Fibroblast of skin of abdomen (primary cell): ENCODE measurements around the gene CLTC. TPM values are rescaled to one million over a fixed set of nuclear protein-coding genes. Genes with fewer than 3 reads are reported as not detected.
A peak's percentile ranks its signal among the peaks of the same experiment; 100 is the strongest.
"Not testable (repeated sequence)": the region's sequence is repeated elsewhere in the genome, so short reads cannot be mapped to it uniquely, and the experiment has no call there.

Source experiments
- DNase-seq: peaks from one replicate; pipeline ENCODE4 v3.0.0-alpha.2; 2013
- polyA plus RNA-seq, 2 experiments: library from polyadenylated mRNA; unstranded; fragments of 120-200 nt; gene quantifications; one replicate each; pipeline ENCODE4 v1.2.1, GENCODE V29; 2013; ENCODE audit not compliant: insufficient read length in 2 of 2

CLTC gene
- 242 TPM for polyA plus RNA-seq (2013, experiment 1 of 2; ENCODE audit: insufficient read length)
- 231 TPM for polyA plus RNA-seq (2013, experiment 2 of 2; ENCODE audit: insufficient read length)

- DNase-seq = peak; percentile 99
Observed at GRCh38 chr17:59619298-59620063, at the start of gene CLTC. Gene CLTC (plus strand): TSS chr17:59619895. CDS start chr17:59620132, 237 bp downstream.

GRCh38 chr17:59572301-59572924, 47.3 kb upstream of the CLTC start:
- peak; percentile 21 for DNase-seq

- DNase-seq = not testable (repeated sequence)
Observed at GRCh38 chr17:59584168-59584567, 35.5 kb upstream of the CLTC start.

GRCh38 chr17:59600169-59600568, 19.5 kb upstream of the CLTC start:
- DNase-seq = no peak

- DNase-seq = no peak
Observed at GRCh38 chr17:59601130-59601529, 18.6 kb upstream of the CLTC start.

- DNase-seq = no peak
Observed at GRCh38 chr17:59607061-59607460, 12.6 kb upstream of the CLTC start.

- DNase-seq = no peak
Observed at GRCh38 chr17:59607817-59608403, 11.8 kb upstream of the CLTC start.

GRCh38 chr17:59611503-59611902, 8.2 kb upstream of the CLTC start:
- DNase-seq = no peak

- DNase-seq = no peak
Observed at GRCh38 chr17:59616253-59616920, 3.3 kb upstream of the CLTC start.

GRCh38 chr17:59617156-59617732, 2.5 kb upstream of the CLTC start:
- no peak for DNase-seq

- DNase-seq = no peak
Observed at GRCh38 chr17:59619035-59619297, 729 bp upstream of the CLTC start.

- DNase-seq = no peak
Observed at GRCh38 chr17:59620064-59620359, 317 bp downstream of the CLTC start.

GRCh38 chr17:59620518-59621259, 994 bp downstream of the CLTC start:
- peak; percentile 27 for DNase-seq

GRCh38 chr17:59621771-59622170, 2.1 kb downstream of the CLTC start:
- peak; percentile 20 for DNase-seq

- DNase-seq = no peak
Observed at GRCh38 chr17:59623151-59623550, 3.5 kb downstream of the CLTC start.

- no peak for DNase-seq
Observed at GRCh38 chr17:59626756-59627155, 7.1 kb downstream of the CLTC start.

- DNase-seq = no peak
Observed at GRCh38 chr17:59627274-59627673, 7.6 kb downstream of the CLTC start.

- DNase-seq = no peak
Observed at GRCh38 chr17:59627770-59628171, 8.1 kb downstream of the CLTC start.

- no peak for DNase-seq
Observed at GRCh38 chr17:59629174-59629573, 9.5 kb downstream of the CLTC start.

GRCh38 chr17:59631276-59631675, 11.6 kb downstream of the CLTC start:
- DNase-seq = no peak

- DNase-seq = no peak
Observed at GRCh38 chr17:59632398-59632797, 12.7 kb downstream of the CLTC start.

GRCh38 chr17:59633658-59634359, 14.1 kb downstream of the CLTC start:
- DNase-seq = no peak
